ENCODE data around the gene ELAVL1.

The ELAVL1 gene

GRCh38 chr19:7994114-7994513 lies 11.3 kb downstream of the ELAVL1 start:
- DNase-seq (ENCODE audit: low read depth) = no peak
- no peak for TF ChIP-seq CTCF (IDR thresholded peaks at IDR 0.05; ENCODE audit: control insufficient read depth, extremely low read depth, insufficient read depth)

DNA sequence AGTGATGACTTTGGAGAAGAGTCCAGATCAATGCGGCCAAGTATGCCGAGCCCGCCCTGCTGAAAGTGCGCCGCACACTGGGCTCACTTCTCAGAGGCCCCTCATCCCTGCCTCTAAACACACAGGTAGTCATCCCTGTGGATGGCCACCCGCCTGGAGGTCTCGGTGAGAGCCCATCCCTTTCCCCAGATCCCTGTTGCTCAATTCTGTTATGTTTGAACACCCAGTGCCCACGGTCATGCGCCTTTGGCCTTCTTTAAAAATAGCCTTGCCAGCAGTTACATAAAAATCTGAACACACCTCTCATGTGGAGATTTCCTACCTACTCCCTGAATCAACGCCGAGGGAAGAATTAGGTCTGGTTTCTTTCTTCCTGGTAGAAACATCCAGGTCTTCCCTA lies 11.9 kb downstream of the ELAVL1 start:
- no peak for TF ChIP-seq CTCF (IDR thresholded peaks at IDR 0.05; ENCODE audit: control insufficient read depth, extremely low read depth, insufficient read depth)
- no peak overlapping the region for H3K4me3 ChIP-seq (ENCODE audit: low read depth, low read length)
- no peak for DNase-seq (ENCODE audit: low read depth)

More at GRCh38 chr19:7994114-7994513, 11.3 kb downstream of the ELAVL1 start:
- H3K4me3 ChIP-seq (ENCODE audit: low read depth, low read length) = no peak overlapping the region

DNA sequence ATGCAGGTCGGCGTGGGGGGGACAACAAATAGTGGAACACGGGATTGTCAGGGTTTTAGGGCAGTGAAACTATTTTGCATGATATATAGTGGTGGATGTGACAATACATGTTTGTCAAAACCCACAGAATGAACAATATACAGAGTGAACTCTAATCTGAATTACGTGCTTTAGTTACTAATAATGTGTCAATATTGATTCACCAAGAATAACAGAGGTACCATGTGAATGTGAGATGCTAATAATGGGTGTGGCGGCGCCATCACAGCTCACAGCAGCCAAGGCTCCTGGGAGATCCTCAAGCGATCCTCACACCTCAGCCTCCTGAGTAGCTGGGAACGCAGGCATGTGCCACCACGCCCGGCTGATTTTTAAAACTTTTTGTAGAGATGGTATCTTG lies 12.9 kb downstream of the ELAVL1 start:
- H3K4me3 ChIP-seq (ENCODE audit: low read depth, low read length) = no peak overlapping the region
- TF ChIP-seq CTCF (IDR thresholded peaks at IDR 0.05; ENCODE audit: control insufficient read depth, extremely low read depth, insufficient read depth) = no peak
- DNase-seq (ENCODE audit: low read depth) = no peak

- no peak overlapping the region for H3K4me3 ChIP-seq (ENCODE audit: low read depth, low read length)
- TF ChIP-seq CTCF (IDR thresholded peaks at IDR 0.05; ENCODE audit: control insufficient read depth, extremely low read depth, insufficient read depth) = no peak
- no peak for DNase-seq (ENCODE audit: low read depth)
These were observed 16.3 kb downstream of the ELAVL1 start for GRCh38 chr19:7989071-7989575.

DNA sequence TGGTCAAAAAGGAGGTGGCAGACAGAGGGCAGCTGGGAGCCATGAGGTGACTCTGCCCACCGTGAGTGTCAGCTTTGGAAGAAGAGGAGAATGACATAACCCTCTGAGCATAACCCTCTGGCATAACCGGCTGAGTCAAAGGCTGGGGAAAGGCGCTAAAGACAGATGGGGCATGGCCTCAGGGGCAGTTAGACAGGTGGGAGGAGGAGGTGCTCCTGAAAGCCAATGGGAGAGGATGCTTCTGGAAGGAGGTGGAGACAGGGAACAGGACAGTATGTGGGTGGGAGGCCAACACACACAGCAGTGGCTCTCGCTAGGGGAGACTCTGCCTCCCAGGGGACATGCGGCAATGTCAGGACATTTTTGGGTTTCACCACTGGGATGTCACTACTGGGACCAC lies 17.1 kb downstream of the ELAVL1 start:
- no peak overlapping the region for H3K4me3 ChIP-seq (ENCODE audit: low read depth, low read length)
- DNase-seq (ENCODE audit: low read depth) = no peak
- TF ChIP-seq CTCF (IDR thresholded peaks at IDR 0.05; ENCODE audit: control insufficient read depth, extremely low read depth, insufficient read depth) = no peak

DNA sequence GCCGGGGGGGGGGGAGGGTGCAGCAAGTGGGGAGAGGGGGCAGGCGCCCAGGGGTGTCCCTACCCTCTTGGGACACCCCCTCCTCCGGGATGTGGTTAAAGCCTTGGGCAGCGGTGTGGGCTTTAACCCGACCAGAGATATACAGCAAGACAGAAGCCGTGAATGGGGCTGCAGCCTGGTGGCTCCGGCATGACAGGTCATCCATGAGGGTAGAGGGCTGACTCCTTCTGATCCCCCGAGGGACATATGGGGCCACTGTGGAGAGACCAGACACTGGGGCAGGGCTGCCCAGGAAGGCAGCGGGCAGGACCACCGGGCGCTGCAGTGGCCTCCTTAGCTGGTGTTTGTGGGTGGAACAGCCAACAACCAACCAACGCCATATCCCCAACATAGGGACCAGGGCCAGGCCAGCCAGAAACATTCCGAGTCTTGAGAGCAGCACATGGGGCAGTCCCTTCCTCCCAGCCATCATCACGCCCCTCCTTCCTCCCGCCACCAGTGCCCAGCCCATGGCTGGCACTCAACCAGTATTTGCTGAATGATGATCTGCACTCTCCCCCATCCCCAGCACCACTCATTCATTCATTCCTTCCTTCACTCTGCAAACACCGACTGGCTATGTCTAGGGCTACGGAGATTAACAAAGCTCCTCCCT lies 18.2 kb downstream of the ELAVL1 start:
- DNase-seq (ENCODE audit: low read depth) = no peak
- no peak for TF ChIP-seq CTCF (IDR thresholded peaks at IDR 0.05; ENCODE audit: control insufficient read depth, extremely low read depth, insufficient read depth)
- no peak overlapping the region for H3K4me3 ChIP-seq (ENCODE audit: low read depth, low read length)

Data from LNCaP clone FGC (cell line).